Measurements from ENCODE around the gene GJA4.
"Not testable (repeated sequence)": the region's sequence is repeated elsewhere in the genome, so short reads cannot be mapped to it uniquely, and the experiment has no call there.

Gene GJA4

DNA sequence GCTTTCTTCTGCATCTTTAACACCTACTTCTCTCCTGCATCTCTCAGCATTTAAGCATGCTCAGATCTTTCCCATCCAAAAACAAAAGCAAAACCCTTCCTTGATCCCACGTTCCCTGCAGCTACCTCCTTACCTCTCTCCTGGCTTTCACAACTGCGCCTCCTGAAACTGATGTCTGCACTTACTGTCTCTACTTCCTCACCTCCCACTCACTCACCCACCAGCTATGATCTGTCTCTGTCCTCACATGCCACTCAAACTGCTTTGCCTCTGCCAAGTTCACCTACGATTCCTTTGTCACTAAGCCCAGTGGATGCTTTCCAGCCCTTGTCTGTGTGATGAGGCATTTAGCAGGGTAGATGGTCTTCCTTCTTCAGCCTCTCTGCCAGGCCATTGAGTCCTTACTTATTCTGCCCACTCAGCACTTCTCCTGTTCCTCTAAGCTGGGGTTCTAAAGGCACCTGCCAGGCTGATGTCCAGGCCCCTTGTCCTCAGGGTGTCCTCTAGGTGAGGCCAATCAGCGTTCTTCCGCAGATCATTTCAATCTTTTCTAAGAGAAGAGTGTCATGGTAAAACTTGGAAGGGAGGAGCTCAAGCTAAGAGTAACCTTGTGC is 21.8 kb upstream of the GJA4 start:
- DNase-seq: no peak

GRCh38 chr1:34771573-34772371 is 21.0 kb upstream of the GJA4 start:
- no peak for DNase-seq

DNA sequence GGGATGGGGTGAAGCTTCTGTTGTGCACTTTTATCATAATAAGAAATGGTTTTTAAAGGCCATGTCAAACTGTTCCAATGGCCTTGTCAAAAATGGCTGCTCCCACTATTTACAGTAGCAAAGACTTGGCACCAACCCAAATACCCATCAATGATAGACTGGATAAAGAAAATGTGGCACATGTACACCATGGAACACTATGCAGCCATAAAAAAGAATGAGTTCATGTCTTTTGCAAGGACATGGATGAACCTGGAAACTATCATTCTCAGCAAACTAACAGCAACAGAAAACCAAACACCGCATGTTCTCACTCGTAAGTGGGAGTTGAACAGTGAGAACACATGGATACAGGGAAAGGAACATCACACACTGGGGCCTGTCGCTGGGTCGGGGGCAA is 19.7 kb upstream of the GJA4 start:
- DNase-seq: not testable (repeated sequence)

DNA sequence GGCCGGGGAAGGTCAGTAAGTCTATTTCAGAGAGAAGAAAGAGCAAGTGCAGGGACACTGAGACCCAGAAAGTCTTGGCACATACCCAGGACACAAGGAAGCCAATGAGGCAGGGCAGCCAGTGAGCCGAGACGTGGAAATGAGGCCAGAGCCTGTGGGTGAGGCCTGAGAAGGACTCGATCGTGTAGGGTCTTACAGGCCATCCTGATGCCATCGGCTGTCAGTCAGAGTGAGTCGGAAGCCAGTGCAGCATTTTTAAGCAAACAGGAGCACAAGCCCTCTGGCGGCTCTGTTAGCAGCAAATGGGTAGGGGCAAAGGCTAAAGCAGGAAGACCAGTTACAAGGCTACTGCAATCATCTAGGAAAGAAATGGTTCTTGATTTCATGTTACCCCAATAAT is 17.8 kb upstream of the GJA4 start:
- DNase-seq: no peak

DNA sequence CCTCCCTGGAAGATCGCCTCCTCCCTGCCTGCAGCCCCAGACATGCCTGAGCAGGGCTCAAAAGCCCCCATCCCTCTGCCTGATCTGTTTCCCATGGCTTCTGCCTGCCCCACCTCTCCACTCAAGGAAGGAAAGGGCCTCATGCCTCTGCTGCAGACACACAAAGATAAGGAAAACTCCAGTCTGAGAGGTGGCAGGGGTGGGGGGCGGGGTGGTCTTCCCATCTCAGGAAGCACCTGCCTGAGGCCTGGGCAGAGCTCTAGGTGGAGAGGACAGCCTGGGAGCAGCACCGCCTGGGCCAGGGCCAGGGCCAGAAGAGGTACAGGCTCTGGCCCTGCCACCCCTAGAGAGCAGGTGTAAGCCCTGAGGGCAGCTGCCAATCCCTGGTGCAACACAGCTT is 15.9 kb upstream of the GJA4 start:
- no peak for DNase-seq

GRCh38 chr1:34777519-34778321 is 15.1 kb upstream of the GJA4 start:
- DNase-seq: no peak

GRCh38 chr1:34778381-34778780 is 14.4 kb upstream of the GJA4 start:
- DNase-seq: no peak

DNA sequence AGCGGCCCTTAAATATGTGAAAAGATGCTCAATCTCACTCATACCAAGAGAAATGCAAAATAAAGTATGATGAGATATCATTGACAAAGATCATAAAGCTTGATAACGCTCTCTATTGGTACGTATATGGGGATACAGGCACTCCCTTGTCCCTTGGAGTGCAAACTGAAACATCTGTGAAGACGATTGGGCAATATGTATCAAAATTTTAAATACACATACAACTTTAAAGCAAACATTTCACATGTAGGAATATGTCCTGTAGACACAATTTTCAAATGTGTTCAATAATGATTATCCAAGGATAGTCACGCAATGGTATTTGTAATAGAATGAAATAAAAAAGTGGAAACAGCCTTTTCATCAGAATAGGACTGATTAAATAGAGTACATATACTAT is 13.8 kb upstream of the GJA4 start:
- no peak for DNase-seq

- no peak for DNase-seq
Measured at GRCh38 chr1:34779526-34779925, 13.3 kb upstream of the GJA4 start.

DNA sequence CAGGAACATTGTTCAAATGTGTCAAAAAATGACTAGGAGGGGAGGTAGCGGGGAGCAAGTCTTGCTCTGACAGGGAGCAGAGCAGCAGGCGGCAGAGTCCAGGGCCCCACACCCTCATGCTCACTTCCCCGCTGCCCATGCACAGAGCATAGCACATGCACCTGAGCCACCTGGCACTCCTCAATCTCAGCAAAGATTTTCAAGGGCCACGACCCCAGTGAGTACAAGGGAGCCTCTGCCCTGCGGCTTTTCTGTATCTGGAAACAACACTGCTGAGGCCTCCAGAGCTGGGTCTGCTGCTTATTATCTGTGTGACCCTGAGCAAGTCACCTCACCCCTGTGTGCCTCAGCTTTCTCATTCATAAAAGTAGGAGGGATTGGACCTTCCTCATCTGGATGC is 12.8 kb upstream of the GJA4 start:
- DNase-seq: no peak

DNA sequence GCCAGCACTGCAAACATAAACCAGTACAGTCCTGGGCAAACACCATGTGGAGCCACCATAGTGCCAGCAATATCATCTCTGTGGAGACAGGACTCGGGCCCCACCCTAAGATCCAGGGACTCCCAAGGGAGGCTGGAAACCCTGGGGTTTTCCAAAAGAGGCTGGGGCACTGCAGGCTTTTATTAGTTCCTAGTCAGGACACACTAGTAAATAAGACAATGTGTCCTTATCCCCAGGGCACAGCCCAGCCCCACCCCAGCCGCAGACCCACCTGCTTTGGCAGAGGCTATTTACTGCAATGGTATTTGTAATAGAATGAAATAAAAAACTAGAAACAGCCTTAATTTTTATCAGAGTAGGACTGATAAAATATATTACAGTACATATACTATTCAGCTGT is 12.3 kb upstream of the GJA4 start:
- no peak for DNase-seq

DNA sequence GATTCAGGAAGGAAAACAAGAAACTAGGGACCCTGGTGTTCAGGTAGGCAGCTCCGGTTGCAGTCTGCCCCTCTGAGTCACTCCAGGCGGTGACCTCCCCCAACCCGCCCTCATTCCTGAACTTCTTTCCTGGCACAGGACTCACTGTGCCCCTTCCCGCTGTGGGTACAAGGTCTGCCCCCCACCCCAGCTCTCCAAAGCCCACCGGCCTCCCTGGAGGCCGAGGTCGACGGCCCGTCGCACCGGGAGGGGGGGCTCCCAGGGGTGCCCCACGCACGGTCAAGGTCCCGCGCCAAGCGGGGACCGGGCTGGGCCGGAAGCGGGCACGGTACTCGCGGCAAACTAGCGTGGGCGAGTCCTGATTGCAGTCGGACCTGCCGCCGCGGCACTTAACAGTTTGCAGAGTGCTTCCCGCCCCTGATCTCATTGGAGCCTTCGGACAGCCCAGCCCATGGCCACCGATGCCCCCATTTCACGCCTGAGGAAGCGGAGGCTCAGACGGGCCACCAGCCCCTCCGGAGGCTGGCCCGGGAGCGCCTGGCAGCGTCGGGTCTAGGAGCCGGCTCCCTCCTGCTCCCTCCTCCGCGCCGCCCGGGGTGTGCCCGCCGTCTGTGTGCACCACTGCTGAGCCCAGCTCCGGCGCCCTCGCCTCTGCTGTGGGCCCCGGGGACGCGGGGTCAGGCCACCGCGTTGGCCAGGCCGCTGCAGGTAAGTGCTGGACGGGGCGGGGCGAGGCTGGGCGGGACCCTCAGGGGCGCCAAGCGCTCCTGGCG is 11.5 kb upstream of the GJA4 start, which contains the start of gene GJB3:
GJB3 (plus strand) TSS at position 144 of the 773 bp plus-strand sequence. CDS start 3,549 bp downstream, outside the sequence.
- no peak for DNase-seq

DNA sequence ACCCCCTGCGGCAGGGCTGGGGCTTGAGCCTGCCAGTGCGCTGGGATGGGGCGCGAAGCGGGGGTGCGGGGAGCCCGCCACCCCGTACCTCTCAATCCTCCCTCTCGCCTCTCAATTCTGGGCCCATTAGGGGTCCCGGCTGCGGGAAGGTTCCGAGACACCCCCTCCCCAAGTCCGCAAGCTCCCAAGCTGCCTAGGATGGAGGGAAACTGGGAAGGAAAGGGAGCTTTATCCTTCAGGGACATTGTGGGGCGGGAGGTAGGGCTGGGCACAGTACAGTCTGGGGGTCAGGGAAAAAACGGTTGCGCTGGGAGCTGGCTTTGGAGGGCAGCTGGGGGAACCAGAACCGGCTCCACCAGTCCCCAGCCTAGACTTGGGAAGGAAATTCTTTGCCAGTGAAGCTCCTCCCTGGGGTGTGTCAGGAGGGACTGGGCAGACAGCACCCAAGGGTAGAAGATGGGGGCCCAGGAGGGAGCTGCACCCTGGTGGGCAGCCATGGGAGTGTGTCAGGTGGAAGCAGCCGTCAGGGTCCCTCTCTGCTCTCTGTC is 10.9 kb upstream of the GJA4 start:
- no peak for DNase-seq

- no peak for DNase-seq
Measured at GRCh38 chr1:34784751-34785221, 8.0 kb upstream of the GJA4 start.

DNA sequence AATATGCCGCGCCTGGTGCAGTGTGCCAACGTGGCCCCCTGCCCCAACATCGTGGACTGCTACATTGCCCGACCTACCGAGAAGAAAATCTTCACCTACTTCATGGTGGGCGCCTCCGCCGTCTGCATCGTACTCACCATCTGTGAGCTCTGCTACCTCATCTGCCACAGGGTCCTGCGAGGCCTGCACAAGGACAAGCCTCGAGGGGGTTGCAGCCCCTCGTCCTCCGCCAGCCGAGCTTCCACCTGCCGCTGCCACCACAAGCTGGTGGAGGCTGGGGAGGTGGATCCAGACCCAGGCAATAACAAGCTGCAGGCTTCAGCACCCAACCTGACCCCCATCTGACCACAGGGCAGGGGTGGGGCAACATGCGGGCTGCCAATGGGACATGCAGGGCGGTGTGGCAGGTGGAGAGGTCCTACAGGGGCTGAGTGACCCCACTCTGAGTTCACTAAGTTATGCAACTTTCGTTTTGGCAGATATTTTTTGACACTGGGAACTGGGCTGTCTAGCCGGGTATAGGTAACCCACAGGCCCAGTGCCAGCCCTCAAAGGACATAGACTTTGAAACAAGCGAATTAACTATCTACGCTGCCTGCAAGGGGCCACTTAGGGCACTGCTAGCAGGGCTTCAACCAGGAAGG is 7.4 kb upstream of the GJA4 start:
- DNase-seq: no peak

- no peak for DNase-seq
Measured at GRCh38 chr1:34785875-34786470, 6.8 kb upstream of the GJA4 start.

DNA sequence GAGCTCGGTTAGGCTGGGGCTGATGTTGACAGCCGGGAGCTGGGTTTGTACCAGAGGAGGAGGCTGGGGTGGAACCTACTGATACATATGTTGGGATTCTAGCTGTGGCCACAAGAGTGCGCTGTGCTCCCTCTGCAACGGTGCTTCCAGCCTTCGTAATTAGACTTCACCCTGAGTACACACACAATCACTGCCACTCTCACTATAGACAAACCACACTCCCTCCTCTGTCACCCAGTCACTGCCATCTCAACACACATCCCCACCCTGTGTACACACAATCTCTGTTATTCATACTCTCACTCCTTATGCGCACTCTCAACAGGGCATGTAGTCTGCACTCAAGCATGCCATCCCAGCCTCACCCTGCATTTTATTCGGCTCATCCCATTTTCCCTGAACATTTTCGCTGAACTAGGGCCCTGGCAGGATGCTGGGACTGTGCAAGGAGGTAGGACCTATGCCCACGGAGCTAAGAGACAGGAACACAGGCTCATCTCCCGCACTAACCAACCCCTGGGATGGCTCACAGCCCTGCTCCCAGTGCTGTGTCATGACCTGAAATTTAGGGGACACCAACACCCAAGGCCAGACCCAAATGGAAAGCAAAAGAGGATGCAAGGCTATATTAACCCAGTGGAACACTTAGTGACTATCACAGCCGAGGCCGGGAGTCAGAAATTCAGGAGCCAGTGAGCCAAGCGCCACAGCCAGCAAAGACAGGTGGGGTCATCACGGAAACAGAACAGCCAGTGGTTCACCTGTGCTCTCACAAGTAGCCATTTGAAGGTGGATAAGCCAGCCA is 6.1 kb upstream of the GJA4 start:
- no peak for DNase-seq

DNA sequence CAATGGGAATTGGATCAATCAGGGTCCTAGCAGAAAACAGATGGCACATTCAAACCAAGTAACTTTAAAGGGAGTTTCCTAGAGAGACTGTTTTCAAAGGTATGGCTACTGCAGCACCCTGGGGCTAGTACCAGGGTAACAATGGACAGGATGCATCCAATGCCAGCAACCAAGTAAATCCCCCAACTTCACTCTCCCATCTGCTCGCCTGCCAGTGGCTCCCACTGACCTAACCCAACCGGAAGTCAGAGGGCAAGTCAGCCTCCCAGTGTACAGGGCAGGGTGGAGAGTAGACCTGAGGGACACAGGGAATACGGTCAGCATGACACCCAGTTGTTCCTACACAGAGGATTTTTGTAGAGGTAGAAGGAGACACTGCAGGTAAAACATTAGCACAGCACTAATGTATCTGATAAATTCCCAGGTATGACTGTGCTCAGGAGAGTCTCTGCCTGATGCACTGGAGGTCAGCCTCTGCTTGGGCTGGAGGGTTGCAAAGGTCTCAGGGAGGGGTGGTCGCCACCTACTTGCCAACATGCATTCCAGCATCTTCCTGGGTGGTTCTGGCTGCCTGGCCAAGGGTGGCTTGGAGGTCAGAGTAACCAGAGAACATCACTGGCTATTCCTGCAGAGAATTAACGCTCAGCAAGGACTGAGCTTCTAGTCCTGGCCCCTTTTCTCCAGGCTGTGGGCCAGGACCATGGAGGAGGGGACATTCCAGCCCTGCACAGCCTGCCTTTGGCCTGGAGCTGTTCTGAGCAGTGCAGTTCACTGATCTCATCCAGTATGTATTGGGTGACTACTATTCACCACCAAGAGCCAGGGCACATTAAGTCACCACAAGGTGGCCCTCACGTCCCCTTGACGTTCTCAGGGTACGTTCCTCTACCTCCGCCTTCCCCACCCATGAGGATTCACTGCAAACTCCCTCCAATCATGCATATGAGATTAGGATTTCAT is 5.1 kb upstream of the GJA4 start:
- no peak for DNase-seq

DNA sequence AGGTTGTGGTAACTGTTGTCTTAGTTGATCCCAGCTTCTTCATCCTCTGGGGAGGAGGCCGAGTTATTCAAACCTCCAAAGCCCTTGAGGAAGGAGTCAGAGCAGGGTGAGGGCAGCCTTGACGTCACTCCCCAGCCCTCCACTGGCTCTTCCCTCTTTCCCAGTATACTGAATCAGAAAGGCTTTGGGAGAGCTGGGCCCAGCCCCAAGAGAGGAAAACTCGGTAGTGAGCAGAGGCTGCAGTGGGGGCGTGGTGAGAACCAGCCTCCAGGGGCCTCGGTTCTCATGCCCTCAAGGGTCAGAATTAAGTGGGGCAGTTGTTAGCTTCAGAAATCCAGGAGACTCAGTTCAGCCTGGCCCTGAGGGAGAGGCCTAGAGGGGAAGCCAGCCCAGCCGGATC is 1.8 kb upstream of the GJA4 start:
- no peak for DNase-seq

All from activated gamma-delta T cell (primary cell).